ENCODE results near the gene DNPEP.

DNA sequence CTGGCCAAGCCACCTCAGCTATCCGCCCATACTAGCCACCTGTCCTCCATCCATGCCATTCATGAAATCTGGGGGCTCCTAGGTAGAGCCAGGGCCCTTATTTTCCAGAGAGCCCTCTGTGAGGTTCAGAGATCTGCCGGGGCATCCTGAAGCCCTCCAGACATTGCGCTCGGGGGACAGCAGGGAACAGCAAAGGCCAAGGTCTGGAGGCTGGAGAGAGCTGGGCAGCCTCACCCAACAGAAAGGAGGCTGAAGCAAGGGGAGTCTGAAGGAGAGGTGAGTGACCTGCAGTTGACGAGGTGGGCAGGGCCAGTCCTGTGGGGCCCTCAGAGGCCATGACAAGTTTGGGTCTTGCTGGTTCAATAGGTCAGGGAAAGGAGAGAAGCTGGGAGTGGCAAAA, 21.9 kb upstream of the DNPEP start:
- TF ChIP-seq EZH2phosphoT487 (IDR thresholded peaks at IDR 0.05; ENCODE audit: borderline replicate concordance, low read depth, low read length) = no peak
- TF ChIP-seq, protein P1, sequence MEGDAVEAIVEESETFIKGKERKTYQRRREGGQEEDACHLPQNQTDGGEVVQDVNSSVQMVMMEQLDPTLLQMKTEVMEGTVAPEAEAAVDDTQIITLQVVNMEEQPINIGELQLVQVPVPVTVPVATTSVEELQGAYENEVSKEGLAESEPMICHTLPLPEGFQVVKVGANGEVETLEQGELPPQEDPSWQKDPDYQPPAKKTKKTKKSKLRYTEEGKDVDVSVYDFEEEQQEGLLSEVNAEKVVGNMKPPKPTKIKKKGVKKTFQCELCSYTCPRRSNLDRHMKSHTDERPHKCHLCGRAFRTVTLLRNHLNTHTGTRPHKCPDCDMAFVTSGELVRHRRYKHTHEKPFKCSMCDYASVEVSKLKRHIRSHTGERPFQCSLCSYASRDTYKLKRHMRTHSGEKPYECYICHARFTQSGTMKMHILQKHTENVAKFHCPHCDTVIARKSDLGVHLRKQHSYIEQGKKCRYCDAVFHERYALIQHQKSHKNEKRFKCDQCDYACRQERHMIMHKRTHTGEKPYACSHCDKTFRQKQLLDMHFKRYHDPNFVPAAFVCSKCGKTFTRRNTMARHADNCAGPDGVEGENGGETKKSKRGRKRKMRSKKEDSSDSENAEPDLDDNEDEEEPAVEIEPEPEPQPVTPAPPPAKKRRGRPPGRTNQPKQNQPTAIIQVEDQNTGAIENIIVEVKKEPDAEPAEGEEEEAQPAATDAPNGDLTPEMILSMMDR (conservative IDR thresholded peaks at IDR 0.05; ENCODE audit: low read length) = no peak

All from OCI-LY7 (cell line).